NT2/D1 (cell line): ENCODE data around the gene LHFPL5.

Source experiments
- DNase-seq: peaks from one replicate; pipeline ENCODE4 v3.0.0-alpha.2; 2011; ENCODE audit warnings: low read depth, low spot score
- H3K27me3 ChIP-seq: 2 replicates; pipeline ENCODE4 v1.6.0; 2011; ENCODE audit warnings: mild to moderate bottlenecking; ENCODE audit not compliant: insufficient read length, insufficient read depth
- H3K36me3 ChIP-seq: 2 replicates; pipeline ENCODE4 v1.6.1; 2011; ENCODE audit warnings: mild to moderate bottlenecking, low read length, mixed read lengths; ENCODE audit not compliant: insufficient read depth, insufficient read length
- H3K4me1 ChIP-seq: 2 replicates; pipeline ENCODE4 v1.5.1; 2011; ENCODE audit not compliant: insufficient read depth, insufficient read length
- H3K4me3 ChIP-seq: 2 replicates; pipeline ENCODE4 v1.5.1; 2011; ENCODE audit warnings: low read depth; ENCODE audit not compliant: insufficient read length
- H3K9ac ChIP-seq: 2 replicates; pipeline ENCODE4 v1.6.0; 2011; ENCODE audit warnings: low read depth; ENCODE audit not compliant: insufficient read length
- H3K9me3 ChIP-seq: 2 replicates; pipeline ENCODE4 v1.5.1; 2011; ENCODE audit warnings: mild to moderate bottlenecking, low read length; ENCODE audit not compliant: insufficient read depth
- SUZ12 ChIP-seq: IDR thresholded peaks from 2 replicates; pipeline ENCODE4 v1.6.1; 2011; ENCODE audit not compliant: insufficient read length, insufficient read depth; ENCODE audit errors: extremely low read depth
- YY1 ChIP-seq: IDR thresholded peaks from 2 replicates; pipeline ENCODE4 v1.6.1; 2011; ENCODE audit not compliant: insufficient read length, insufficient read depth
- ZNF274 ChIP-seq: IDR thresholded peaks from 2 replicates; pipeline ENCODE4 v1.6.1; 2011; ENCODE audit warnings: mild to moderate bottlenecking, low read depth, low read length

LHFPL5 gene

GRCh38 chr6:35775031-35775430 is 30.1 kb upstream of the LHFPL5 start:
- no peaks in the 10 kb centered on the region for H3K36me3 ChIP-seq
- TF ChIP-seq SUZ12 (no peak), YY1 (no peak), ZNF274 (no peak)
- H3K27me3 ChIP-seq = peaks cover 3% of the 10 kb centered on the region
- H3K9me3 ChIP-seq = no peaks in the 10 kb centered on the region
- H3K4me3 ChIP-seq = no peak overlapping the region
- no peak for DNase-seq
- no peak overlapping the region for H3K9ac ChIP-seq
- H3K4me1 ChIP-seq = peaks cover 5% of the 10 kb centered on the region

DNA sequence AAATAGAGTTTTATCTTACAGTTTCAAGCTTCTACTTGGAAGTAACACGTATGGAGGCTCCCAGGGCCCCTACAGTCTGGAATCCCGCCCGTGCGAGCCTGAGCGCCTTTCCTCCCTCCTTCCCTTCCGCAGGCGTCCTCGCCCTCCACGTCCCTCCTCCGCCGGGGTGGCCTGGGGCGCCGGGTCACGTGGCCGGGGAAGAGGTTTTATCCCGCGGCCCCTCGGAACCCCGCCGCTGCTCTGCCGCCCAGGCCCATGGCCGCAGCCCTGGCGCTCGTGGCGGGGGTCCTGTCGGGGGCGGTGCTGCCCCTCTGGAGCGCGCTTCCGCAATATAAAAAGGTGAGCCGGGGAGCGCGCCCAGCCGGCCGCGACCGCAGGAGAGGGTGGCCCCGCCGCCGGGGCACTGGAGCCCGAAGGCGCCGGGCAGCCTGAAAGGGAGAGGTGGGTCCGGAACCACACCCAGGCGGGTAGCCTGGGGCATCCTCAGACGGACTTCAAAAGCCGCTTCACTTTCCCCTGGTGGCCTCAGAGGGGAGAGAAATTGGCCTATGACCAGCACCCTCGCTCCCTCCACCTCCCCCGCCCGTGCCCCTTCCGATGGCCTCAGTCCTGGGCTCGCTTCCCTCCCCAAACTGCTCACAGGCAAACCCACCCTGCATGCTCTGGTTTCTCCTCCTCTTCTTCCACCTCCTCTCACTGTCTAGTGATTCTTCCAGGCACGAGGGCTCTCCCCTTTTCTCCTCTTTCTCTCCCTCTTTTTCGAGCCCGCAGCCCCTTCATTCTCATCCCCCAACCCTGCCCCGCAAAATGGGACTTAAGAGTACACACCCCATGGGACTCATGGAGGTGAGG is 28.6 kb upstream of the LHFPL5 start, which contains the start of gene CLPSL2:
Gene CLPSL2 (plus strand): TSS at position 235 of the 852 bp plus-strand sequence. CDS start 21 bp downstream, at position 256.
- Histone ChIP-seq H3K36me3 (no peaks in the 10 kb centered on the region), H3K27me3 (peaks cover 3% of the 10 kb centered on the region), H3K9ac (peak within 1 kb of the TSS; percentile 70), H3K4me3 (peak within 1 kb of the TSS; percentile 40), H3K9me3 (no peaks in the 10 kb centered on the region), H3K4me1 (peaks cover 5% of the 10 kb centered on the region)
- DNase-seq = no peak
- TF ChIP-seq ZNF274 = no peak
- TF ChIP-seq YY1 = no peak
- no peak for TF ChIP-seq SUZ12

DNA sequence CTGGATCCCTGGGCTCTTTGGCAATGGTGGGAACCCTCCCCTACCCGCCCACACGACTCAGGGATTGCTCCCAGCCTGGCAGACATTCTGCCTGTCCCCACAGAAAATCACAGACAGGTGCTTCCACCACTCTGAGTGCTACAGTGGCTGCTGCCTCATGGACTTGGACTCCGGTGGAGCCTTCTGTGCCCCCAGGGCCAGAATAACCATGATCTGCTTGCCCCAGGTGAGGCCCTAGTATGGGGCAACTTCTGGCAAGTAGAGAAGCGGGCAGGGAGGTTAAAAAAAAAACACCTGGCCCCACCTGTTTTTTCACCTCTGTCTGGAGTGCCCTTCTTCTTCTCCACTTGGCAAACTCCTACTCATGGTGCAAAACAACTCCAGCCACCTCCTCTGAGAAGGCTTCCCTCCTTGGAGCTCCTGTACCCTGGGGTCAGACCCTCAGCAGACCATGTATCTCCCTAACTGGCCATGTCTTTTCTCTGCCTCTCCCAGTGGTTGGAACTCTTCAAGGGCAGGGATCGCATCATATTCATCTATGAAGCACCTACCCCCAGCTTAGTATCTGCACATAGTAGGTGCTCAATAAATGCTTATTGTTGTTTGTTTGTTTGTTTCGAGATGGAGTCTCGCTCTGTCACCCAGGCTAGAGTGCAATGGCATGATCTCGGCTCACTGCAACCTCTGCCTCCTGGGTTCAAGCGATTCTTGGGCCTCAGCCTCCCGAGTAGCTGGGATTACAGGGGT is 27.6 kb upstream of the LHFPL5 start:
- no peak overlapping the region for H3K4me3 ChIP-seq
- no peak for DNase-seq
- TF ChIP-seq SUZ12 (no peak), ZNF274 (no peak), YY1 (no peak)

DNA sequence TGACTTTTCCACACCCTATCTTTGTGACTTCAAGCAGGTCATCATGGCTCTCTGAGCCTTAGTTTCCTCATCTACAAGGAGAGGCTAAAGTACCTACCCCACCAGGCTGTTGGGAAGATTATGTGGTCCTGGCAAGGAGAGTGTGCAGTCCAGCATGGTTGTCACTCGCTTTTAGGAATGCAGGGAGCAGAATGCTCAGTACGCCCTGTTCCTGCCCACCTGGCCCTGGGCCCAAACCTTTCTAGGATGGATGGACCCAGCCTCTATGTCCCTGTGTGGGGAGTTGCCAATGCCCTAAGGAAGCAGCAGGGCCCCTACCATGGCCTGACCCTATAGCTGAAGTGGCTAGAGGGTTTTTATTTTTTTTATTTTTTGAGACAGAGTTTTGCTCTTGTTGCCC is 26.7 kb upstream of the LHFPL5 start:
- H3K4me1 ChIP-seq = no peaks in the 10 kb centered on the region
- no peaks in the 10 kb centered on the region for H3K36me3 ChIP-seq
- H3K4me3 ChIP-seq = no peak overlapping the region
- TF ChIP-seq SUZ12 = no peak
- no peak for TF ChIP-seq ZNF274
- no peak for TF ChIP-seq YY1
- H3K9ac ChIP-seq = no peak overlapping the region
- no peaks in the 10 kb centered on the region for H3K9me3 ChIP-seq
- DNase-seq = no peak
- H3K27me3 ChIP-seq = peaks cover 3% of the 10 kb centered on the region

More for the DNA sequence above, 27.6 kb upstream of the LHFPL5 start:
- Histone ChIP-seq H3K9me3 (no peaks in the 10 kb centered on the region), H3K4me1 (no peaks in the 10 kb centered on the region), H3K36me3 (no peaks in the 10 kb centered on the region), H3K9ac (peak overlapping the region; percentile 42), H3K27me3 (peaks cover 3% of the 10 kb centered on the region)

GRCh38 chr6:35780719-35781118 is 24.4 kb upstream of the LHFPL5 start, which contains the start of gene CLPSL1:
Gene CLPSL1, plus strand, starts transcription at chr6:35781019. Its CDS starts 92 bp downstream, at chr6:35781111.
- Histone ChIP-seq H3K9me3 (no peaks in the 10 kb centered on the region), H3K27me3 (peaks cover 3% of the 10 kb centered on the region), H3K4me1 (no peaks in the 10 kb centered on the region), H3K9ac (peak within 1 kb of the TSS; percentile 4), H3K4me3 (no peak within 1 kb of the TSS), H3K36me3 (no peaks in the 10 kb centered on the region)
- DNase-seq = no peak
- TF ChIP-seq ZNF274 (no peak), SUZ12 (no peak), YY1 (no peak)

DNA sequence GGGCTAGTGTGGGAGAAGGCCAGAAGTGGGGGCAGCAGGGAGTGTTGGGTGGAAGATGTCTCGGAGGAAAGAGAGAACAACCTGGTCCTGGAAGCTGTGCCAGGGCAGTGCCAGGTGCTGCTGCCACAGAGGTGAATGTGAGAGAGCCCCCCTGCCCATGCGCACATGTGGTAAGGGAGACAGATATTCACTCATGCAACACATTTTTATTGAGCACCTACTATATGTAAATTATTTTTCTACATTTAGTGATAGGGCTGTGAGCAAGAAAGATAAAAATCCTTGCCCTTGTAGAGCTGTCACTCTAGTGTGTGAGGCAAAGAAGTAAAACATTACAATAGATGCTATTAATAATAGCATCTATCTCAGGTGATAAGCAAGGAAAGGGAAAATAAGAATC is 23.9 kb upstream of the LHFPL5 start:
- Histone ChIP-seq H3K4me3 (no peak overlapping the region), H3K27me3 (peaks cover 3% of the 10 kb centered on the region), H3K4me1 (no peaks in the 10 kb centered on the region), H3K36me3 (no peaks in the 10 kb centered on the region), H3K9ac (no peak overlapping the region), H3K9me3 (no peaks in the 10 kb centered on the region)
- TF ChIP-seq SUZ12 = no peak
- TF ChIP-seq ZNF274 = no peak
- TF ChIP-seq YY1 = no peak
- no peak for DNase-seq

DNA sequence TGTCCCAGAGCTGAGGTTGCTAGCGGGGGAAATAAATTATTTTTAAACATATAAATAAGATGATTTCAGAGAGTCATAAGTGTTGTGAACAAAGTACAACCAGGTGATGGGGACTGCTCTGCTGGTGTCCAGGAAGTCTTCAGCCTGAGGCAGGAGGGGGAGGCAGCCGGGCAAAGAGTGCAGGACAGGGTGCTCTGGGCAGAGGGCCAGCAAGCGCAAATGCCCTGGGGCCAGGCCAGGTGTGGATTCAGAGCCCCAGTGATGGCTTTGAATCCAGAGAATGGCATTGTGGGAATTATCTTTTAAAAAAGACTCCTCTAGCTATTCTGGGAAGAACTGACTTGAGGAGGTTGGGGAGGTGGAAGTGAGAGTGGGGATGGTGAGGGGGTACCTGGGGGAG is 22.7 kb upstream of the LHFPL5 start:
- TF ChIP-seq SUZ12 (no peak), ZNF274 (no peak), YY1 (no peak)
- DNase-seq = no peak
- H3K36me3 ChIP-seq = no peaks in the 10 kb centered on the region
- no peaks in the 10 kb centered on the region for H3K9me3 ChIP-seq
- no peak overlapping the region for H3K4me3 ChIP-seq
- H3K4me1 ChIP-seq = no peaks in the 10 kb centered on the region
- H3K9ac ChIP-seq = no peak overlapping the region
- peaks cover under 1% of the 10 kb centered on the region for H3K27me3 ChIP-seq
